Measurements from ENCODE around the gene FJX1.

FJX1 gene

DNA sequence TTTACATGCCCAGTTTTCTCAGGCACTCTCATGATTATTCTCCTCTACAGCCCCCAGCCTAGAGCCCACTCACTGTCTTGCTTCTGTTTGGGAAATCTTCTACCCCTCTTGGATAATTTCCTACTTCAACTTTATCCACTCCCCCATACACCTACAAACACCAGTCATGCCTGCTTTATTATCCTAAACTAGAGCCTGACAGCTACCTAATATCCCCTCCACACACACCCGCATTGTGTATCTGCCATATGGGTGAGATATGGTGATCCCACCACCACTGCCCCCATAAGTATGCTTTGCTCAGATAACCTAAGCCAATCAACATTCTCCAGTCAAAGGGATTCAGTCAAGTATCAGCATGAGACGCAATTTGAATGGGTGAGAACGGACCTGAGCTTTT lies 15.3 kb upstream of the FJX1 start:
- no peak overlapping the region for H3K4me3 ChIP-seq (ENCODE audit: low read depth, low read length)
- TF ChIP-seq CTCF (IDR thresholded peaks at IDR 0.05; ENCODE audit: insufficient read depth, low read depth, low read length, missing control alignments), result no peak
- no peak for DNase-seq (ENCODE audit: low read depth)

DNA sequence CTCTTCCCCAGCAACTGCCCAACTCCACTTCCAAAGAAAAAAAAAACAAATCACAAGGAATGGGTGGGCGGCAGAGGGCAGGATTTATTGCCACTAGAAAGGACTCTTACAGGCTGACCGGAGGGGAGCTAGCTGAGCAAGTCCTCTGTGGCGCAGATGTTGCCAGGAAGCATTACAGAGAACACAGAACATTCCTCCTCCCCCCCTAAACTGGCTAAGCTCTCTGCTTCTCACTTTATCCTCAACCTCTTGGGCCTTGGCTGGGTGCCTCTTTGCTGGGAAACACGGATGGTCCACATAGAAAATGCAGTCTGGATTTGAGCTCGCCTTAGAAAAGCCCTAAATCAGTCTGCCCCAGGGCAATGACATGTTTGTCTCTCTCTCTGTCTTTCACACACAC lies 12.6 kb upstream of the FJX1 start:
- no peak overlapping the region for H3K4me3 ChIP-seq (ENCODE audit: low read depth, low read length)
- TF ChIP-seq CTCF (IDR thresholded peaks at IDR 0.05; ENCODE audit: insufficient read depth, low read depth, low read length, missing control alignments), result no peak
- DNase-seq (ENCODE audit: low read depth), result no peak

- no peak overlapping the region for H3K4me3 ChIP-seq (ENCODE audit: low read depth, low read length)
- no peak for DNase-seq (ENCODE audit: low read depth)
- TF ChIP-seq CTCF (IDR thresholded peaks at IDR 0.05; ENCODE audit: insufficient read depth, low read depth, low read length, missing control alignments), result no peak
Measured at GRCh38 chr11:35606206-35606605, 12.1 kb upstream of the FJX1 start.

- DNase-seq (ENCODE audit: low read depth), result no peak
- no peak for TF ChIP-seq CTCF (IDR thresholded peaks at IDR 0.05; ENCODE audit: insufficient read depth, low read depth, low read length, missing control alignments)
Measured at GRCh38 chr11:35608502-35608901, 9.8 kb upstream of the FJX1 start.

DNA sequence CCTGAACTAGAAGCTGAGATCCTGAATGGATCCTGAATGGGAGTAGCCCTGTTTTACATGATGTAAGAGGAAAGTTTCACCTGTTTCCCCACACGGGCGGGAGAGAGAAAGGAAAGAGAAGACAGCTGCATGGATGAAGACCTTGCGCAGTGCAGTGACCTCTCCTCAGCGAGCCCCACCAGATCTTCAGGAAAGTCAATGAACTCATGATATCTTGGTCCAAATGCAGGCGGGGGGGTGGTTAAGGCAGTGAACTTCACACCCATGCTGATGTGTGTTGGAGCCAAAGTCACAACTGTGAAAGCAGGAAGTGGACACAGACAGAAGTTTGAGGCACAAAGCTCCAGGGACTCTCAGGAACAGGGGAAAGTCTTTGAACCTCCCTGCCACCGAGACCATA lies 8.6 kb upstream of the FJX1 start:
- H3K4me3 ChIP-seq (ENCODE audit: low read depth, low read length), result no peak overlapping the region
- DNase-seq (ENCODE audit: low read depth), result no peak
- no peak for TF ChIP-seq CTCF (IDR thresholded peaks at IDR 0.05; ENCODE audit: insufficient read depth, low read depth, low read length, missing control alignments)

More at GRCh38 chr11:35608502-35608901, 9.8 kb upstream of the FJX1 start:
- no peak overlapping the region for H3K4me3 ChIP-seq (ENCODE audit: low read depth, low read length)

DNA sequence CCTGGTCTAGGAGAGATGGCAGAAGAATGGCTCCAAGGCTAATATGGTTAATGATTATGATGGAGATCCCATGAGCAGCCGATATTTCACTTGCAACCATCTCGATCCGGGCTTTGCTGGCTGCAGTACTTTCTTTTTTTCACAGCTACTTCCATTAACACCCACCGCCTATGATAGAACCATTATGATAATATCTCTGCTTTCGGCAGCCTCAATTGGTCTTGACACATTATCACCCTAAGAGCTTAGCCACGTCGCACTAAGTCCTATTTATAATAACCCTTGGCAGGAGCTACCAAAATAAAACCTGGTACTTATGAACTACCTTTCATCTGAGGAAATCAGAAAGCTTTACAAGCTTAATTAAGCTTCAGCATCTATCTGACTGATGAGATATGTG lies 7.6 kb upstream of the FJX1 start:
- TF ChIP-seq CTCF (IDR thresholded peaks at IDR 0.05; ENCODE audit: insufficient read depth, low read depth, low read length, missing control alignments), result no peak
- no peak overlapping the region for H3K4me3 ChIP-seq (ENCODE audit: low read depth, low read length)
- no peak for DNase-seq (ENCODE audit: low read depth)

- TF ChIP-seq CTCF (IDR thresholded peaks at IDR 0.05; ENCODE audit: insufficient read depth, low read depth, low read length, missing control alignments), result no peak
- H3K4me3 ChIP-seq (ENCODE audit: low read depth, low read length), result no peak overlapping the region
- no peak for DNase-seq (ENCODE audit: low read depth)
Measured at GRCh38 chr11:35611741-35612140, 6.5 kb upstream of the FJX1 start.

All from GM12865 (cell line).